Dermis microvascular lymphatic vessel endothelial cell (primary cell): Measurements from ENCODE around the gene DCTPP1. TPM values are rescaled to one million over a fixed set of nuclear protein-coding genes. Genes with fewer than 3 reads are reported as not detected.

Experiments used
- DNase-seq, 2 donors: peaks; one replicate each; pipeline versions ENCODE4 v3.0.0 to v3.0.0-alpha.2; 2010; ENCODE audit warnings: low read depth in 2 of 2
- total RNA-seq: library from RNA; depleted of rRNA; stranded (reverse); fragments of >200 nt; gene quantifications from 2 replicates; pipeline ENCODE4 v1.2.1, GENCODE V29; 2014

DCTPP1 gene
- total RNA-seq, 1 donor from 2014 or later = 80.9 TPM

DNA sequence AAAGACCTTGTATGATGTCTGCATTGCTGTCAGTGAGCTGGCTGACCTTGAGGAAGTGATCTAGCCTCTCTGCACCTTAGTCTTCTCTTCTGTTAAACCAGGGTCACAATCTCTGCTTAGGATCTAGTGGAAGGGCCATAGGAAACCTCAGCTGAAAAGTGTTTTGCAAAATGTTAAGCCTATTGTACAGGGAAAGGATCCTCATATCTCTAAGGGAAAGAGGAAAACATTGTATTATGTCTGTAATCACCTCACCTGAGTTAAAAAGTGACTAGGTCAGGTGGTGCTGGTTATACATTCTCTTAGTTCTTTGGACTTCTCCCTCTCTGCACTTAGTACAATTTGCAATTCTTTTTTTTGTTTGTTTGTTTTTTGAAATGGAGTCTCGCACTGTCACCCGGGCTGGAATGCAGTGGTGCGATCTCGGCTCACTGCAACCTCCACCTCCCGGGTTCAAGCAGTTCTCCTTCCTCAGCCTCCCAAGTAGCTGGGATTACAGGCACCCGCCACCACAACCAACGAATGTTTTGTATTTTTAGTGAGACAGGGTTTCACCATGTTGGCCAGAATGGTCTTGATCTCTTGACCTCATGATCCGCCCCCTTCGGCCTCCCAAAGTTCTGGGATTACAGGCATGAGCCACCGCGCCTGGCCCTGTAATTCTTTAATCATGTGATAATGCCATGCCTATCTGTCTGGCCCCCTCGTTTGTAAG, 17.8 kb upstream of the DCTPP1 start:
- no peak for DNase-seq

DNA sequence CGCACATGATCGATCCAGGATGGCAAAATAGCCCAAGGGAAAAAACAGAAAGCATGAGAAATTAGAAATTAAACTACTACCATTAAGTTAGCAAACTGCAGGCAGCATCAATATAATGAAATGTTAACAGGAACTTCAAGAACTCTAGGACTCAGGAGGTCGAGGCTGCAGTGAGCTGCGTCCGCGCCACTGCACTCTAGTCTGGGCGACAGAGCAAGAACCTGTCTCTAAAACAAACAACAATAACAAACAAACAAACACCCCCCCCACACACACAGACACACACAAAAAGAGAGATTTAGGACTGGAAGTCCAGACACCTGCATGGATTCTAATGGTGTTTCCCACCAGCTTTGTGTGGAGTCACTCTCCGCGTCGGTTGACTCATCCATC, 16.4 kb upstream of the DCTPP1 start:
- DNase-seq = no peak

DNA sequence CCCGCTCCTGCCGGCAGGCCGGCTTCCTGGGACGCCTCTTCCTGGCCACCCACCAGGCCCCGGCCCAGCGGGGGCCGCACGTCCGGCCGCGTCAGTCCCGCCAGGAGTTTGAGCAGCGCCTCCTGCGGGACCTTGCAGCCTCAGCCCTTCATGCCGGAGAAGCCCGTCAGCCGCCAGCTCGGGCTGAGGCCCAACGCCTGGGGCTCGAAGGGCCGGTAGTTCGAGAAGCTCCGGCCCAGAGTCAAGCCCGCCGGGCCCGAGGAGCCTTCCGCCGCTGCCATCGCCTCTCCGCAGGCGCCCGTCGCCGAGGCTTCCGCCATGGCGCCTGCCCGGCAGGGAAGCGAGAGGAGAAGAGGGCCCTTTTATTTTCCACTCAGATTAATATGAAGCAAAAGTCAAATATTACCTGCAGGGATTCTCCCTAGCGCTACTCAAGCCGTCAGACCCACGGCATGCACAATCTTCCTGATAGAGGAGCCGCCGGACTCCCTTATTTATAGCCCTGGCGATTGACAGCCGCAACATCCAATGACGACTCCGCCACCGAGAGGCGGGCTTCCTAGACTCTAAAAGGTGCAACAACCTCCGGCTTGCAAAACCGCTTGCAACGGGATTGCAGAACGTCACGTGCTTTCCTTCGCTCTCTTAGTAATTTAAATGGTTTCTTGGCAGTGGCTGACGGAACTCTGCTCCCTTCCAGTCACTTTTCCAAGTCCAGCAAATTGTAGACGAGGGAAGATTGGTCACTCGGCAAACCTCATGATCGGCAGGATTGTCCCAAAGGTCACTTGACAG, 15.8 kb upstream of the DCTPP1 start, which contains the start of gene SEPHS2:
Gene SEPHS2, minus strand, starts transcription at position 467 of the 795 bp plus-strand sequence. Its CDS starts 147 bp downstream, at position 320.
- DNase-seq = peak; percentile 96 to 98

DNA sequence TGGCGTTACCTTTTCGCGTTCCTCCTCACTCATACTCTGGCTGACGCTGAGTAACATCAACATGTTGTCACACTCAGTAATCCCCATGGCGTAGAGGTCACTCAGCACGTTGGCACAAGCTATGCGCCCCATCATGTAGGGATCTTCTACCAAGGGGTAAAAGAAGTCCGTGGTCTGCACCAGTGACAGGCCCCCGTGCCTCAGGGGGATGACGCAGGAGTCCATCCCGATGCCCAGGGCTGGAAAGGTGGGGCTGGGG, 15.2 kb upstream of the DCTPP1 start:
- DNase-seq = no peak

DNA sequence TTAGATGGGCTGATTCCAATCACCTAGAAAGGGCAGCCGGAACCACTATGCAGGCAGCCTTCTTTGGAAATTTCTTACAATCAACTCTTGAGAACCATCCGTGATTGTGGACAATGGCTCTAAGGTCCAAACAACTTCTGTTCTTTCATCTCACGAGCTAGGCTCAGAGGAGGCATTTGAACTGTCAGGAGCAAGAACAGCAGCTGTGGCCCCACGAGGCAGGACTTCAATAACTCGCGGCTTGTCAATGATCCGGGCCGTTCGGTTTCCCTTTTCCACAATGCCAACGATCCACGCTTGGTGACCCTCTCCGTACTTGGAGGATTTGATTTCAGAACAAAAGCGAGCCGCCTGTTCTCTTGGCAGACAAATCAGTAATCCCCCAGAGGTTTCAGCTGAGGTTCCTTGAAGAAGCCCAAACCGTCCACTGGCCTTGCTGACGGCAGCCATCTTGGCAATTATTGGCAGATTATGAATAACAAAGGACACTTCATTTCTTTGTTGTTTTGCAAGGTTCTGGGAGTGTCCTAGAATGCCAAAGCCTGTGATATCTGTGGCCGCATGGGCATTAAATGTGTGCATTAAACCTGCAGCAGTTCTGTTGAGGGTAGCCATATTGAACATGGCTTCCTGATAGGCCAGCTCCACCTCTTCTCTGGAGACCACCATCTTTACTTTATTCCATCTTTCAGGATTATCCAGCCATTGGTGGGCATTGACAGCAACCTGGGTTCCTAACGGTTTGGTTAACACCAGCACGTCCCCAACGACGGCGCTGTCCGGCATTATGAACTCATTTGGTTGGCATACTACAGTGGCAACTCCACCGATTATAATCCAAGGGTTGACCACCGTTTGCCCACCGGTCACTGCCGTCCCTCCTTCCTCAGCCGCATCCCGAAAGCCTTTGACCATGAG, 14.7 kb upstream of the DCTPP1 start:
- DNase-seq = no peak

DNA sequence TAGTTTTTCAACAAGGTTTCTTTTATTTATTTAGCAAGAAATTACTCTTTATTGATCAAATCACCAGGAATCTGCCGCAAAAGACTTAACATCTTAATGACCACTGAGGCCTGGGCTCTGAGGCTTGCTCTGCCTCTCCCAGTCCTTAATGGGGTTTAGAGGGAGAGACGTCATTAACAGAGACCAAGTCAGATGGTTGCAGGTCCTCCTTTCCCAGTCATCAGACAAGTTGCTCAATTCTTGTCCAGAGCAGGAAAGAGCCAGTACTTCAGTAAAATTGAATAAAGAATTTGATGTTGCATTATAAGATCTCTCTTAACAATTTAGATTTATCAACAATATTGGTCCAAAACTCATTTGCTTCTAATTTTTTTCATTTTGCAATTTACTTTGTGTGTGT, 13.8 kb upstream of the DCTPP1 start:
- no peak for DNase-seq

DNA sequence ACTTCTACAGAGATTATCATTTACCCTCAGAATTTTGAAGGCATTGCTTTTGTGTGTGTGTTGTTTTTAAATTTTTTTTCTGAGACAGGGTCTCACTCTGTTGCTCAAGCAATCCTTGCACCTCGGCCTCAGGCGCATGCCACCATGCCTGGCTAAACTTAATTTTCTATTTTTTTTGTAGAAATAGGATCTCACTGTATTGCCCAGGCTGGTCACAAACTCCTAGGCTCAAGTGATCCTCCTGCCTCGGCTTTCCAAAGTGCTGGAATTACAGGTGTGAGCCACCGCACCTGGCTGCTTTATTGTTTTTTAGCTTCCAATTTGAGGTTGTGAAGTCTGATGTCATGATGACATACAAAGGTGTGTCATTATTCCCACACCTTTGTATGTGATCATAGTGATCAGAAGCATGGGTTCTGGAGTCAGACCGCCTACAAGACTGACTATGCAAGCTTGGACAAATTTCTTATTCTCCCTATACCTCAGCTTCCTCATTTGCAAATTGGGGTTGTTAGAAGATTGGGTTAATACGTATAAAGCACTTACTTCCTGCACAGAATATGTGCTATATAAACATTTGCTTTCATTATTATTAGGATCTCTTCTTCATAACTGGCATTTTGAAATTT, 10.0 kb upstream of the DCTPP1 start:
- no peak for DNase-seq

DNA sequence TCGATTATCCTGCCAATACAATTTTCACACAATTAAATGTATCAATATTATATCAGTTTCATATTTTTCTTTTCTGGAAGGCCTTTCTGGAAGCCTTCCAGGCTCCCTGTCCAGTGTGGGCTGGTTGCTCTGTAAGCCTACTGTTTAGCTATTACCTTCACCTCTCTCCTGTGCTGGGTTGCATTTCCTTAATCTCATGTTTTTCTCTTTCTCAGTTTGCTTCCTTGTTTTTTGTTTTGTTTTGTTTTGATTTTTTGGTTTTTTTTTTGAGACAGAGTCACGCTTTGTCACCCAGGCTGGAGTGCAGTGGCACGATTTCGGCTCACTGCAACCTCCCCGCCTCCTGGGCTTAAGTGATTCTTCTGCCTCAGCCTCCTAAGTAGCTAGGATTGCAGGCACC, 9.0 kb upstream of the DCTPP1 start:
- no peak for DNase-seq

DNA sequence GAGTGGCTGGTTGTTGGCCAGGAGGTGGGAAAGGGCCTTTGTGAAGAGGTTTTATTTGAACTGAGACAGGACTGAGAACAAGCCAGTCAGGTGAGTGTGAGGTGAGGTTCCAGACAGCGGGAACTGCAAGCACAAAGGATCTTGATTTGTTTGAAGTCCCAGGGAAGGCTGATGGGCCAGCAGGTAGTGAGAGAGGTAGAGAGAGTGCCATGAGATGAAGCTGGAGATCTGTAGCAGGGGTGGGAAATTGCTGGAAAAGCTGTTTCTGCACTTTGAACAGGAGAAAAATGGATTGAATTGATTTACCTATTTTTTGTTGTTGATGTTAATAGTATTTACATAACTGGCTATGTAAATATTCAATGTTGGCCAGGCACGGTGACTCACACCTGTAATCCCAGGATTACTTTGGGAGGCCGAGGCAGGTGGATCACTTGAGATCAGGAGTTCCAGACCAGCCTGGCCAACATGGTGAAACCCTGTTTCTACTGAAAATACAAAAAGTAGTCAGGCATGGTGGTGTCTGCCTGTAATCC, 7.7 kb upstream of the DCTPP1 start:
- no peak for DNase-seq

DNA sequence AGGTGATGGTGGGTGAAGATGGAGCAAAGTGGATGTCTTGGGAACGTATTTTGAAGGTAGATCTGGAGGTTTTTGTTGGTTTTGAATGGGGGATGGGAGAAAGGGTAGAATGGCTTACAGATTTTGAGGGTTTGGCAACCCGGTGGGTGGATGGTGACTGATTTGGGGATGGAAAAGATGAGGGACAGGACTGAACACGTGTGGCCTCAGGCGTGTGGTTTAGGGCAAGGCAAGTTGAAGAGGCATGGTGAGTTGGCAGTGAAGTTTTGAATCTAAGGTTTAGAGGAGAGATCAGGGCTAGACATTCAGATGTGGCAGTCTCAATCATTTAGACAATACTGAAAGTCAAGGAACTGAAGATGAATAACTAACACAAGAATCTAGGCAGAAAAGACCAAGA, 5.0 kb upstream of the DCTPP1 start:
- DNase-seq = no peak

DNA sequence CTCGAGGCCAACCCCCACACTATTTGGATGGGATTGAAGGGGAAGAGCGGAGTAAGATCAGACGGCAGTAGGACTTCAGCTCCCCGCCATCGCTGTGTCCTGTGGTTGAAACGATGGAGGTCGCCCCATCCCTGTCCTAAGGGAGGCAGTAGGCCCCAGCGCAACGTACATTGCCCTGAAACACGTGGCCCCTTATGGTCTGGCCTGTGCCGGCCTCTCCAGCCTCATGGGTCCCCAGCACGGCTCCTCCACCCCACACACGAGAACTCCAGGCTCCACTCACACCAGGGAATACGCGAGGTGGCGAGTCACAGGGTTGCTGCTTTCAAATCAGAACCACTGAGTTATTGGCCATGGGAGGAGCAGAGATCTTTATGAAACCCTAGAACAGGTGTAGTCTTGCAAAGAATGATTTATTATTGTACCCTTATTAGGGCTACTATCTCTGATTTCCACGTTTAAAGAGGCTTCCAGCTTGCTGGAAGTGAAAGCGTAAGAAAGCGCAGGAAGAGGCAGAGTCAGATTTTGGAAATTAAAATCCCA, 669 bp upstream of the DCTPP1 start:
- DNase-seq = no peak

DNA sequence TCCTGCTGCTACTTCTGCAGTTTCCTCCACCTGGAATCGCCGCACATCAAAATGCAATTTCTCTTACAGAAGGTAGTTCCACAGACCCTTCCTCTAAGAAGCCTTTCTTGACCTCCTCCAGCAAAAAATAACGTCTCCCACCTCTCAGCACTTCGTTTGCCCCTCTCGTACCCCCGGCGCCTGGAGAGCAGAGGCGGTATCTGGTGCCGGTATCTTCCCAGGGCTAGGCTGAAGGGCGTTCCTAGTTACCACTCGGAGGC, 482 bp downstream of the DCTPP1 start:
- DNase-seq = no peak

DNA sequence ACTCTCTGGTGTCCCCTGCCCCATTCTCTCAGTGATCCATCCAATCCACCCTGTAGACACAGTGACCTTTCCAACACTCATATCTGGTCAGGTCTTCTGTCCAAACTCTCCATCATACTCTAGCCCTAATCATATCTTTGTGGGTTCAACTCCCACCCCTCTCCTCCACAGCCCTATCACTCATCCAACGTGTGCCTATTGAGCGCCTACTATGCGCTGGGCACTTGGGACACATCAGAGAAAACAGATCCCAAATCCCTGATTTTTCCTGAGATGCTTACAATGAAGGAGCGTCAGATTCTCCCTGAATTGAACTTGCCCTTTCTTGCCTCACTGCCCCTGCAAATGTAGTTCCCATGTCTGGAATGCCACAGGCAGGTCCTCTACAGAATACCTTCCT, 1.8 kb downstream of the DCTPP1 start:
- no peak for DNase-seq

DNA sequence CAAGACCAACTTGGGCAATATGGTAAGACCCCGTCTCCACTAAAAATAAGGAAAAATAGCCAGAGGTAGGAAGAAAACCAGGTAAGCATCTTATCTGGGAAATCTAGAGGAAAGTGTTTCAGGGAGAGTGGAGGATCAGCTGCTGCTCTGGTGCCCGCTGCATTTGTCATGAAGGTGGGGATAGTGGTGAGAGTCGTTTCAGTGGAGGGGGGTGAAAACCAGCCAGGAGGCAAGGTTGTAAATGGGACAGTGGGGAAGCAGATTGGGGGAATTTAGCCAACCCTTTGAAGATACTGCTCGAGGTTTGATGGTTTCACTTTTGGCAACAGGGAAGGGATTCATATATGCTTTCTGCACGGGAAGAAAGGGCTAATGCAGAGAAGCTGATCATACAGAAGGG, 8.8 kb downstream of the DCTPP1 start:
- no peak for DNase-seq

DNA sequence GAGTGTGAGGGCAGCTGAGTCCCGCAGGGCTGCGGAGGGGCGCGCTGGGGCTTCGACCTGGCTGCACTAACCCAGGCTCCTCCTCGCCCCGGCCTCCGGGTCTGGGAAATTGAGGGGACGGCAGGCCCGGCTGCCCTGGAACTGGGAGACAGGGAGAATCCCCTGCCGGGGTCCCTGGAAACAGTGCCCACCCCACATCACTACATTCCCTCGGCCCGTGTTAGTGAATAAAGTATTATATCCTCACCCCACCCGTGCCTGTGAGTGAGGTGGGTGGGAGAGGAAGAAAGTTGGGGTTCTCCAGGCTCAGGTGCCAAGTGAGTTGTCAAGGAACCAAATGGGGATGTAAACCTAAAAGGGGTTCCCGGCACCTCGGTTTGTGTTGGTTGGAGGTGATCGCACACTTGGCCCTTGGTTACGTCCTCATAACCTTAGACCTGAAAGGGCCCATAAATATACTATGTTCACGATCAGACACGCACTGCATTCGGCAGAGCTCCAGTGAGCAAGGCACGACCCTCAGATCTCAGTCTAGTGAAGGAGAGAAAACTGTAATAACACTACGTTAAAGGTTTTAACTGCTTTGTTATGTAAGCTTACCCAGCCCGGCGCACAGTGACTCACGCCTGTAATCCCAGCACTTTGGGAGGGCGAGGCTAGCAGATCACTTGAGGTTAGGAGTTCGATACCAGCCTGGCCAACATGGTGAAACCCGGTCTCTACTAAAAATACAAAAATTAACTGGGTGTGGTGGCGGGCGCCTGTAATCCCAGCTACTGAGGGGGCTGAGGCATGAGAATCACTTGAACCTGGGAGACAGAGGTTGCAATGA, 11.3 kb downstream of the DCTPP1 start:
- DNase-seq = no peak

DNA sequence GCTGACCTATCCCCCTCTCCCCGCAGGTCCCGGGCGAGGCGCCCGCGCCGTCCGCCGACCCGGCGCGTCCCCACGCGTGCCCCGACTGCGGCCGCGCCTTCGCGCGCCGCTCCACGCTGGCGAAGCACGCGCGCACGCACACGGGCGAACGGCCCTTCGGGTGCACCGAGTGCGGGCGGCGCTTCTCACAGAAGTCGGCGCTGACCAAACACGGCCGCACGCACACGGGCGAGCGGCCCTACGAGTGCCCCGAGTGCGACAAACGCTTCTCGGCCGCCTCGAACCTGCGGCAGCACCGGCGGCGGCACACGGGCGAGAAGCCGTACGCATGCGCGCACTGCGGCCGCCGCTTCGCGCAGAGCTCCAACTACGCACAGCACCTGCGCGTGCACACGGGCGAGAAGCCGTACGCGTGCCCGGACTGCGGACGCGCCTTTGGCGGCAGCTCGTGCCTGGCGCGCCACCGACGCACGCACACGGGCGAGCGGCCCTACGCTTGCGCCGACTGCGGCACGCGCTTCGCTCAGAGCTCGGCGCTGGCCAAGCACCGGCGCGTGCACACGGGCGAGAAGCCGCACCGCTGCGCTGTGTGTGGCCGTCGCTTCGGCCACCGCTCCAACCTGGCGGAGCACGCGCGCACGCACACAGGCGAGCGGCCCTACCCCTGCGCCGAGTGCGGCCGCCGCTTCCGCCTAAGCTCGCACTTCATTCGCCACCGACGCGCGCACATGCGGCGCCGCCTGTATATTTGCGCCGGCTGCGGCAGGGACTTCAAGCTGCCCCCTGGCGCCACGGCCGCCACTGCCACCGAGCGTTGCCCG, 12.1 kb downstream of the DCTPP1 start:
- DNase-seq = peak; percentile 93 to 97

DNA sequence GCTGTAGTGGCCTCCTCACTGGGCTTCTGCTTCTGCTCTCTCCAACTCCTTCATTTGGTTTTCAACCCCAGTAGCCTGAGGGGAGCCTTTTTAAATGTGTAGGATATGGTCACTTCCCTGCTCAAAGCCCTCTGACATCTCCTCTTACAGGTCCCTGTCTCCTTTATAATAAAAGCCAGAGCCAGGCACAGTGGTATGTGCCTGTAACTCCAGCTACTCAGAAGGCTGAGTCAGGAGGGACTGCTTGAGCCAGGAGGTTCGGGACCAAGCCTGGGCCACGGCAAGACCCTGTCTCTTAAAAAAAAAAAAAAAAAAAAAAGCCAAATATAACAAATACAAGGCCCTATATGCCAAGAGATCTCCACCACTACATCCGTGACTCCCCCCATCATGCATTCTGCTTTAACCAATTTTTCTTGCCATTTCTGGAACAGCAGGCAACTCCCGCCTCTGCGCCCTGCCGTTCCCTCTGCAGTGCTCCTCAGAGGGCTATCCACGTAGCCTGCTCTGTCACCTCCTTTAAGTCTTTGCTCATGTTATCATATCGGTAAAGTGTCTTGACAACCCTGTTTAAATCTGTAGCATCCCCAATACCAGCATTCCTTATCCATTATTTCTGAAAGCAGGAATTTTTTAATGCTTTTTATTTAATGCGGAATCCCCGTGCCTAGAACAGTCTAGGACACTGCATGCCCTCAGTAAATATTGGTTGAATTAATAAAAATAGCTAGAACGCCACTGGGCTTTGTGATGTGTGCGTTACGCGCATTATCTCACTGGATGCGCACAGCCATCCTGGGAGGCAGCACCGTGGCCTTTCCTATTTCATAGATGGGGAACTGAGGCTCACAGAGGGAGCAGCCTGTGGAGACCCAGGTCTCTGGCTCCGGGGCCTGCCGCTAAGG, 13.0 kb downstream of the DCTPP1 start:
- no peak for DNase-seq

DNA sequence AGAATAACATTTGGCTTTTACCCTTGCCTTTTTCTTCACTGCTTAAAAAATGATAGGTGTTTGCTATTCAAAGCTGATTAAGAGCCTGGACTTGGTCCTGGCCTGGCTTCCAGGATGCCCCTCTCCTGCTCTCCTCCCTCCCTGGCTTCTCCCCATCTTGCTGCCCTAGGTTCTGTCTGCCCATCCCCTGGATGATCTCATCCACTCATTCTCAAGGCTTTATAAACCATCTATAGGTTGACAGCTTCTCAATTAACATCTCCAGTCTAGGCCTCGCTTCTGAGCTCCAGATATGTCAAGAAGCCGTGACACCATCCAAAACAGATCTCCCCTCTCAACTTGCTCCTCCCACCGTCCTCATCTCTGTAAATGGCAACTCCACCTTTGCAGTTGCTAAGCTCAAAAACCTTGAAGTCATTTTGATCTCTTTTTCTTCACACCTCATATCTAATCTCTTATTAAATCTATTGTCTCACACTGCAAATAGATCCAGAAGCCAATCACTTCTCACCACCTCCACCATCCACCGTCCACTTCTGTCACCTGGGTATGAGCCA, 13.7 kb downstream of the DCTPP1 start:
- no peak for DNase-seq
